Osteoblast (primary cell): ENCODE data around the gene SIPA1L2. TPM values are rescaled to one million over a fixed set of nuclear protein-coding genes. Genes with fewer than 3 reads are reported as not detected.

Experiments
- DNase-seq: peaks from one replicate; pipeline ENCODE4 v3.0.0; 2011; ENCODE audit warnings: low spot score, mixed read lengths; ENCODE audit not compliant: insufficient read length; ENCODE audit errors: missing footprints
- H2AFZ ChIP-seq: 2 replicates; pipeline ENCODE4 v1.6.0; 2011; ENCODE audit warnings: mild to moderate bottlenecking, low read length
- H3K27ac ChIP-seq: 2 replicates; pipeline ENCODE4 v1.5.1; 2011; ENCODE audit warnings: mild to moderate bottlenecking, low read depth, low read length, moderate library complexity
- H3K27me3 ChIP-seq: 2 replicates; pipeline ENCODE4 v1.6.0; 2012; ENCODE audit warnings: mild to moderate bottlenecking, control low read depth, inconsistent platforms, low read length, moderate library complexity; ENCODE audit not compliant: insufficient read depth
- H3K36me3 ChIP-seq: 2 replicates; pipeline ENCODE4 v1.5.1; 2011; ENCODE audit warnings: mild to moderate bottlenecking, low read length, control low read depth, moderate library complexity; ENCODE audit not compliant: insufficient read depth
- H3K4me1 ChIP-seq: 2 replicates; pipeline ENCODE4 v1.5.1; 2011; ENCODE audit warnings: mild to moderate bottlenecking, low read length, control low read depth, moderate library complexity; ENCODE audit not compliant: insufficient read depth
- H3K4me2 ChIP-seq: 2 replicates; pipeline ENCODE4 v1.6.0; 2011; ENCODE audit warnings: mild to moderate bottlenecking, low read length; ENCODE audit not compliant: insufficient read depth
- H3K4me3 ChIP-seq: fragments of 200-600 bp; sonication (generic); 3 replicates; pipeline ENCODE4 v1.5.1; 2012; ENCODE audit warnings: mild to moderate bottlenecking, low read length, inconsistent platforms; ENCODE audit not compliant: insufficient read depth
- H3K79me2 ChIP-seq: 2 replicates; pipeline ENCODE4 v1.6.0; 2012; ENCODE audit warnings: mild to moderate bottlenecking, low read length, control low read depth, inconsistent platforms; ENCODE audit not compliant: insufficient read depth
- H3K9me3 ChIP-seq: 2 replicates; pipeline ENCODE4 v1.5.1; 2011; ENCODE audit warnings: low read depth, low read length, control low read depth
- H4K20me1 ChIP-seq: 2 replicates; pipeline ENCODE4 v1.6.0; 2012; ENCODE audit warnings: mild to moderate bottlenecking, low read length, control low read depth; ENCODE audit not compliant: insufficient read depth
- total RNA-seq: library from RNA; depleted of rRNA; stranded (reverse); fragments of >200 nt; gene quantifications from 2 replicates; pipeline ENCODE4 v1.2.3, GENCODE V29; 2012
- TF ChIP-seq, protein P1 (sequence below): IDR thresholded peaks from 2 replicates; pipeline ENCODE4 v1.5.1; 2011; ENCODE audit warnings: mild to moderate bottlenecking, low read depth, low read length, moderate library complexity; ENCODE audit errors: extremely low read depth

SIPA1L2 gene
- total RNA-seq, 1 donor, result 6.9 TPM

DNA sequence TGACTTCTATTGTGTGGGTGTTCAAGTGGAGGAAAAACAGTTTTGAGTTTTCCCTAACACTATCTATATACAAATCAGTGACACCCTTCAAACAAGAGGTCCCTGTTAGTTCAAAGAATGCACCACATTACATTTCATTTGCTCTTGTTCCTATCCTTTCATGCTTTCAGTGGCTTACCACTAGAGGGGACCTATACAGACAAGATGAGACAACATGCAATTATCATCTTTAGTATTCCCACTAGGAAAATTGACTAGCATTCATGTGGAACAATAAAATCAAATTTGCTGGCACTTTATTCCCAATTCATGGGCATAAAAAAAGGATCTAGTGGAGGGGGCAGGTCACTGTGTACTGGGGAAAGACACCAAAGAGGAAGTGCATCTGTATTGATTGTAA lies 13.3 kb upstream of the SIPA1L2 start:
- no peaks in the 10 kb centered on the region for H3K9me3 ChIP-seq
- H2AFZ ChIP-seq, result no peak overlapping the region
- H3K27me3 ChIP-seq, result no peaks in the 10 kb centered on the region
- H4K20me1 ChIP-seq, result no peaks in the 10 kb centered on the region
- no peaks in the 10 kb centered on the region for H3K4me1 ChIP-seq
- no peaks in the 10 kb centered on the region for H3K79me2 ChIP-seq
- H3K27ac ChIP-seq, result no peak overlapping the region
- DNase-seq, result no peak
- no peak overlapping the region for H3K4me2 ChIP-seq
- no peak overlapping the region for H3K4me3 ChIP-seq
- TF ChIP-seq, protein P1, sequence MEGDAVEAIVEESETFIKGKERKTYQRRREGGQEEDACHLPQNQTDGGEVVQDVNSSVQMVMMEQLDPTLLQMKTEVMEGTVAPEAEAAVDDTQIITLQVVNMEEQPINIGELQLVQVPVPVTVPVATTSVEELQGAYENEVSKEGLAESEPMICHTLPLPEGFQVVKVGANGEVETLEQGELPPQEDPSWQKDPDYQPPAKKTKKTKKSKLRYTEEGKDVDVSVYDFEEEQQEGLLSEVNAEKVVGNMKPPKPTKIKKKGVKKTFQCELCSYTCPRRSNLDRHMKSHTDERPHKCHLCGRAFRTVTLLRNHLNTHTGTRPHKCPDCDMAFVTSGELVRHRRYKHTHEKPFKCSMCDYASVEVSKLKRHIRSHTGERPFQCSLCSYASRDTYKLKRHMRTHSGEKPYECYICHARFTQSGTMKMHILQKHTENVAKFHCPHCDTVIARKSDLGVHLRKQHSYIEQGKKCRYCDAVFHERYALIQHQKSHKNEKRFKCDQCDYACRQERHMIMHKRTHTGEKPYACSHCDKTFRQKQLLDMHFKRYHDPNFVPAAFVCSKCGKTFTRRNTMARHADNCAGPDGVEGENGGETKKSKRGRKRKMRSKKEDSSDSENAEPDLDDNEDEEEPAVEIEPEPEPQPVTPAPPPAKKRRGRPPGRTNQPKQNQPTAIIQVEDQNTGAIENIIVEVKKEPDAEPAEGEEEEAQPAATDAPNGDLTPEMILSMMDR, result peak; percentile 16
- H3K36me3 ChIP-seq, result no peaks in the 10 kb centered on the region

DNA sequence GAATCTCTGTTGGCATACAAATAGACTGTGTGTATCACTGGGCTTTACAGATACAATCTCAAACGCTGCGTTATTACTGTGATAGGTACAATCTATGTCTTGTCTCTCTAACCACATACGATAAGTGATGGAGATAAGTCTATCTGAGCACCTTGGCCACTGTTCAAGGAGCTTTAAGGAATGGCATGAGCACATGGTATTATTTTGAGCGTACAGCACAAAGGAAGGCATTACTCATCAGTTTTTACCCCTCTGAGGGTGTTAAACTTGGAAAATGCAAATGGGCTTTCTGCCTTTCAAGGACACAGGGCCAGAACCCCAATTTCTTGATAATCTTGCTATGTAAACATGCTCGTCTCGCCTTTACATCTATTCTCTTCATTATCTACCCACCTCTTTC lies 11.6 kb upstream of the SIPA1L2 start:
- Histone ChIP-seq H3K4me2 (no peak overlapping the region), H3K4me1 (no peaks in the 10 kb centered on the region), H2AFZ (no peak overlapping the region), H3K79me2 (no peaks in the 10 kb centered on the region), H4K20me1 (no peaks in the 10 kb centered on the region), H3K9me3 (no peaks in the 10 kb centered on the region), H3K4me3 (no peak overlapping the region), H3K27ac (no peak overlapping the region), H3K27me3 (peaks cover 3% of the 10 kb centered on the region), H3K36me3 (no peaks in the 10 kb centered on the region)
- DNase-seq, result no peak
- TF ChIP-seq, protein P1, result no peak

GRCh38 chr1:232636799-232637198 lies 6.9 kb upstream of the SIPA1L2 start:
- H4K20me1 ChIP-seq, result no peaks in the 10 kb centered on the region
- H3K4me1 ChIP-seq, result no peaks in the 10 kb centered on the region
- no peak overlapping the region for H3K4me3 ChIP-seq
- no peak overlapping the region for H2AFZ ChIP-seq
- DNase-seq, result no peak
- H3K79me2 ChIP-seq, result no peaks in the 10 kb centered on the region
- H3K9me3 ChIP-seq, result no peaks in the 10 kb centered on the region
- H3K4me2 ChIP-seq, result no peak overlapping the region
- H3K27ac ChIP-seq, result no peak overlapping the region
- TF ChIP-seq, protein P1, result no peak
- H3K36me3 ChIP-seq, result no peaks in the 10 kb centered on the region
- H3K27me3 ChIP-seq, result peaks cover 3% of the 10 kb centered on the region

DNA sequence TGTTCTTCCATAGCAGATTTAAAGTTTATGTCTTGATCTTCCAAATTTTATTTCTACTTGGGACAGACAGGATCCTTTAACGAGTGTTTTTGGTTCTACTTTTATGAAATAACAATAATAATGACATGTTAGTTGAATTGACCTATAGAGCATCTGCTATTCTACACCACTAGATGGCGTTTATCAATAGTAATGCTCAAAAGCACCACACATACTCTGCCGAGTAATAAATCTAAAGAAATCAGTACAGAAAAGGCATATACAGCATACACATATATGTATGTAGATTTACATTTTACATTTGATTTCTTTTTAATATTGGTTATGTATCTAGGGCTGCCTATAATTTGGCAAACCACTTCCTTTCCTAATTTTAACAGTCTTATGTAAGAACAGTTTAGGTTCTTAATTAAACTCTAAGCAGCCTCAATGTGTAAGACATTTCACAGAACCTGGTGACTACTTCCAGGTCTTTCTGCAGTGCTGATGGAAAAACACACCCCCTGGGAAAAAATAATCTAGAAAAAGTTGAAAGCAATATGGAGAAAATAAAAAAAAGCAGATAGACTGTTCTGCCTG lies 5.9 kb upstream of the SIPA1L2 start:
- no peaks in the 10 kb centered on the region for H3K79me2 ChIP-seq
- H3K4me1 ChIP-seq, result peaks cover 1% of the 10 kb centered on the region
- no peaks in the 10 kb centered on the region for H3K9me3 ChIP-seq
- TF ChIP-seq, protein P1, result peak; percentile 83
- H3K36me3 ChIP-seq, result no peaks in the 10 kb centered on the region
- H3K27ac ChIP-seq, result no peak overlapping the region
- peak; percentile 86 for DNase-seq
- H2AFZ ChIP-seq, result no peak overlapping the region
- no peak overlapping the region for H3K4me2 ChIP-seq
- H3K4me3 ChIP-seq, result no peak overlapping the region
- H4K20me1 ChIP-seq, result no peaks in the 10 kb centered on the region
- H3K27me3 ChIP-seq, result peaks cover 9% of the 10 kb centered on the region
